Common myeloid progenitor, CD34-positive (primary cell): ENCODE data around the gene SLC17A2.

Source experiments
- CTCF ChIA-PET: fragments of 350-600 bp; sonication (Branson Sonifier 250); formaldehyde crosslinking; loops from one replicate; lab custom pipeline; 2021; ENCODE audit warnings: antibody characterized with exemption; lab: Charles Lee
- POLR2A ChIA-PET: fragments of 350-600 bp; sonication (Branson Sonifier 250); formaldehyde crosslinking; loops from one replicate; lab custom pipeline; 2021; ENCODE audit warnings: antibody characterized with exemption; lab: Charles Lee
- DNase-seq, 3 donors: peaks; one replicate each; pipeline versions ENCODE4 v3.0.0 to v3.0.0-alpha.2; 2013
- H3K27ac ChIP-seq, 2 experiments: 1 replicate in 1 of 2; 2 replicates in 1 of 2; pipeline ENCODE4 v1.7.0; 2013; ENCODE audit warnings: inconsistent platforms in 2 of 2, low read length in 2 of 2, mild to moderate bottlenecking in 2 of 2, low read depth in 1 of 2, moderate library complexity in 1 of 2; ENCODE audit not compliant: severe bottlenecking in 2 of 2, insufficient read depth in 1 of 2, poor library complexity in 1 of 2
- H3K27me3 ChIP-seq, 5 experiments: replicated peaks in 2 of 5; 1 replicate in 3 of 5; 2 replicates in 2 of 5; pipeline versions ENCODE4 v1.6.1 to v1.7.0; 2013; ENCODE audit warnings: low read length in 4 of 5, mild to moderate bottlenecking in 2 of 5, moderate library complexity in 2 of 5, inconsistent platforms in 1 of 5; ENCODE audit not compliant: insufficient read depth in 5 of 5, control insufficient read depth in 4 of 5
- H3K36me3 ChIP-seq, 4 experiments: 1 replicate in 2 of 4; 2 replicates in 2 of 4; pipeline versions ENCODE4 v1.6.1 to v1.7.0; 2013; ENCODE audit warnings: low read length in 3 of 4, control low read depth in 1 of 4, mild to moderate bottlenecking in 1 of 4; ENCODE audit not compliant: control insufficient read depth in 4 of 4, insufficient read depth in 4 of 4
- H3K4me1 ChIP-seq, 4 experiments: 1 replicate in 3 of 4; 2 replicates in 1 of 4; pipeline versions ENCODE4 v1.6.1 to v1.7.1; 2013; ENCODE audit warnings: low read length in 3 of 4, mild to moderate bottlenecking in 3 of 4, control low read depth in 1 of 4, inconsistent platforms in 1 of 4, moderate library complexity in 1 of 4; ENCODE audit not compliant: control insufficient read depth in 4 of 4, insufficient read depth in 4 of 4; ENCODE audit errors: control extremely low read depth in 1 of 4
- H3K4me3 ChIP-seq, 7 experiments: 1 replicate in 4 of 7; 2 replicates in 3 of 7; pipeline versions ENCODE4 v1.5.1 to v1.7.0; 2013; ENCODE audit warnings: mild to moderate bottlenecking in 7 of 7, low read length in 6 of 7, moderate library complexity in 6 of 7, inconsistent platforms in 2 of 7, low read depth in 2 of 7, control low read depth in 1 of 7; ENCODE audit not compliant: insufficient read depth in 4 of 7, control insufficient read depth in 1 of 7; ENCODE audit errors: extremely low read depth in 1 of 7
- H3K9me3 ChIP-seq, 5 experiments: 1 replicate in 4 of 5; 2 replicates in 1 of 5; pipeline versions ENCODE4 v1.6.1 to v1.7.1; 2013; ENCODE audit warnings: low read length in 4 of 5, mild to moderate bottlenecking in 2 of 5, inconsistent platforms in 1 of 5, low read depth in 1 of 5, moderate library complexity in 1 of 5; ENCODE audit not compliant: control insufficient read depth in 4 of 5, insufficient read depth in 2 of 5; ENCODE audit errors: control extremely low read depth in 1 of 5
- WGBS: methylation state at CpG from one replicate; pipeline ENCODE4 v1.1.5; 2013; ENCODE audit not compliant: insufficient coverage; 5-methylcytosine and 5-hydroxymethylcytosine counted together

The SLC17A2 gene

GRCh38 chr6:25880601-25881000 lies 49.9 kb downstream of the SLC17A2 start:
- WGBS = 100% methylated on average over 2 of the region's 4 CpGs
- POLR2A ChIA-PET = no interaction called here

GRCh38 chr6:25878721-25879322 lies 51.7 kb downstream of the SLC17A2 start:
- ChIA-PET CTCF (no interaction called here), POLR2A (no interaction called here)
- Histone ChIP-seq H3K27ac (no peak overlapping the region), H3K36me3 (no peaks in the 10 kb centered on the region), H3K4me3 (no peak overlapping the region), H3K27me3 (no peaks in the 10 kb centered on the region), H3K4me1 (peaks cover 0 to 6% (median 1%) of the 10 kb centered on the region in 4 experiments), H3K9me3 (no peaks in the 10 kb centered on the region)
- WGBS = 100% methylated on average over 1 of the region's 2 CpGs
- DNase-seq = no peak

More at GRCh38 chr6:25880601-25881000, 49.9 kb downstream of the SLC17A2 start:
- Histone ChIP-seq H3K27me3 (no peaks in the 10 kb centered on the region), H3K27ac (no peak overlapping the region), H3K4me3 (no peak overlapping the region), H3K9me3 (no peaks in the 10 kb centered on the region), H3K36me3 (no peaks in the 10 kb centered on the region), H3K4me1 (peaks cover 0 to 2% (median 0%) of the 10 kb centered on the region in 4 experiments)
- DNase-seq = no peak
- CTCF ChIA-PET = interaction anchor here (0.8 to 1.3 kb wide), 3 partner anchors 8 to 18 kb away, joined by 3 read pairs; no protein-coding TSS in a partner anchor

- Histone ChIP-seq H3K9me3 (no peaks in the 10 kb centered on the region), H3K27ac (no peak overlapping the region), H3K27me3 (no peaks in the 10 kb centered on the region), H3K4me3 (no peak overlapping the region), H3K36me3 (no peaks in the 10 kb centered on the region), H3K4me1 (peaks cover 0 to 6% (median 0%) of the 10 kb centered on the region in 4 experiments)
- POLR2A ChIA-PET = interaction anchor here (0.5 kb wide), 1 partner anchor 77 kb away, joined by 3 read pairs; no protein-coding TSS in a partner anchor
- no peak for DNase-seq
- CTCF ChIA-PET = interaction anchor here (1.1 to 1.2 kb wide), 2 partner anchors 10 to 11 kb away, joined by 3 read pairs; no protein-coding TSS in a partner anchor
- 100% methylated on average over 2 of the region's 3 CpGs for WGBS
Observed at GRCh38 chr6:25875926-25876602, 54.4 kb downstream of the SLC17A2 start.

GRCh38 chr6:25875563-25875905 lies 55.0 kb downstream of the SLC17A2 start:
- 100% methylated on average over 2 of the region's 3 CpGs for WGBS
- ChIA-PET POLR2A (no interaction called here), CTCF (interaction anchor here (1.2 kb wide), 1 partner anchor 11 kb away, joined by 3 read pairs; no protein-coding TSS in a partner anchor)
- Histone ChIP-seq H3K27ac (no peak overlapping the region), H3K4me3 (no peak overlapping the region), H3K27me3 (no peaks in the 10 kb centered on the region), H3K4me1 (peaks cover 0 to 6% (median 0%) of the 10 kb centered on the region in 4 experiments), H3K36me3 (no peaks in the 10 kb centered on the region), H3K9me3 (no peaks in the 10 kb centered on the region)
- DNase-seq = no peak

DNA sequence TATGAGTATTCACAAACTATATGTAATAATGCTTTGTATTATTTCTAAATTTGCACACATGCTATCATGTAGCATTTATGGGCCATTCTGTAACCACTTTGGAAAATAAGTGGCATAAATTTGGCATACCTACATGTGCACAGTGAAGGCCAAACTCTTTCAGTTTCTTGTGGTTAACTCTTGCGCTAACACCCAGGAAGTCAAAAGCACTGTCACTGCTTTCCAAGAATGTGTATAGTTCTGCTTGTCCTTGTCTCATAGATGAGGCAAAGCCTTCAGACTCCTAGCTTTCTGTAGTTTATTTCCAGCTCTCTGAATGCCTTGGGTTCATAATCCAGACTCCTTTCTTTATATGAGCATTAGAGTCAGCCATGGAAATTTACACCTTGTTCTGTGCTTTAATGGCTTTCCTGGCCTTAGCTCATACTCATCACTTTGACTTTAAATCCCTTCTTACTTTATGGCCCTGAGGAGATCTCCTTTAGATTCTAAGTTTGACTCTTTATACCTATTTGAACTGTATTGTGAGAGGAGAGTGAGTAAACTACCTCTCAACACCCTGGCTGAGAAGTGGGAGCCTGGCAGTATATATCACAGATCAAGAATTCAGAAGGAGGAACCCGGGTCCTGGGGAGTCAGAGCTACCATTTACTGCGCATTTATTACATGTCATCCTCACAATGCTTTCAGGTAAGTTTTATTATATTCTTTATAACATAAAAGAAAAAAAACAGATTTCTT lies 55.5 kb downstream of the SLC17A2 start:
- ChIA-PET POLR2A (no interaction called here), CTCF (interaction anchor here (1.2 kb wide), 1 partner anchor 11 kb away, joined by 3 read pairs; no protein-coding TSS in a partner anchor)
- Histone ChIP-seq H3K4me1 (peaks cover 0 to 6% (median 0%) of the 10 kb centered on the region in 4 experiments), H3K36me3 (no peaks in the 10 kb centered on the region), H3K9me3 (no peaks in the 10 kb centered on the region), H3K27me3 (no peaks in the 10 kb centered on the region), H3K4me3 (no peak overlapping the region), H3K27ac (no peak overlapping the region)
- no peak for DNase-seq
- 100% methylated on average over 1 of the region's 3 CpGs for WGBS

DNA sequence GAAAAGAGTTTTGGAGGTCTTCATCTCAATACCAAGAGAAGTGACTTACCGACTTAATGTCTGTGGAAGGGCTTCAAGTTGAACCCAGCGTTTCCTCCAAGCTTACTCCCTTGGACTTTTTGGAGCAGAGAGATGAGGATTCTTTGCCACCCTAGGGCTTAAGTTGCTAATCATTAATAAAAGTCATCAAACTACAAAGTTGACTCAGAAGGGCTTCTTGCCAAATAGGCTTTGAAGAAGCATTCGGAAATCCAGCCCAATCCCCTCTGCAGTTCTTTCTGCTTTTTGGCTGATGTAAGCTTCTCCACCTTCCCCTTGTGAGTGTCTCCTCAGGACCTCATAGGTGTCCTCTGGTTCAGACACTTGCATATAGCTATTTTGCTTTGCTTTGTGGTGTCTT lies 56.4 kb downstream of the SLC17A2 start, which contains the start of gene SLC17A3:
SLC17A3 (minus strand) TSS at position 126 of the 400 bp plus-strand sequence. CDS start 5,856 bp downstream, outside the sequence.
- Histone ChIP-seq H3K4me3 (no peak within 1 kb of the TSS), H3K9me3 (no peaks in the 10 kb centered on the region), H3K36me3 (no peaks in the 10 kb centered on the region), H3K27ac (no peak within 1 kb of the TSS), H3K4me1 (peaks cover 0 to 6% (median 0%) of the 10 kb centered on the region in 4 experiments), H3K27me3 (no peaks in the 10 kb centered on the region)
- WGBS = 97% methylated on average over 3 of the region's 3 CpGs
- ChIA-PET CTCF (no interaction called here), POLR2A (no interaction called here)
- DNase-seq = no peak
